ENCODE results near the gene WWOX.

WWOX gene

DNA sequence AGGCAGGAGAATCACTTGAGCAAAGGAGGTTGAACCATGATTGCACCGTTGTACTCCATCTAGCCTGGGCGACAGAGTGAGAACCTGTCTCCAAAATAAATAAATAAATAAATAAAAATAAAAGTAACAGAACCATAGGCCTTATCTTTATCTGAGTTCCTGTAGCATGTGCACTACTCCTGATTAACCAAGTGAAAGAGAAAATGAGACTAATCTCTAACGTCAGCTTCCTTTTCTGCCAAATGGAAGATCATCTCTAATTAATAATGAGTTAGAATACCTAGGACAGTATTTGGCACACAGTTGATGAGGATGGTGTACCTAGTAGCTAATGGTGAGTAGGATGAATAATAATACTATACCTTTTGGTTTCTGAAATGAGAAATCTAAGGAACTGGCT lies 520.4 kb downstream of the WWOX start:
- DNase-seq (ENCODE audit: low read depth) = no peak

DNA sequence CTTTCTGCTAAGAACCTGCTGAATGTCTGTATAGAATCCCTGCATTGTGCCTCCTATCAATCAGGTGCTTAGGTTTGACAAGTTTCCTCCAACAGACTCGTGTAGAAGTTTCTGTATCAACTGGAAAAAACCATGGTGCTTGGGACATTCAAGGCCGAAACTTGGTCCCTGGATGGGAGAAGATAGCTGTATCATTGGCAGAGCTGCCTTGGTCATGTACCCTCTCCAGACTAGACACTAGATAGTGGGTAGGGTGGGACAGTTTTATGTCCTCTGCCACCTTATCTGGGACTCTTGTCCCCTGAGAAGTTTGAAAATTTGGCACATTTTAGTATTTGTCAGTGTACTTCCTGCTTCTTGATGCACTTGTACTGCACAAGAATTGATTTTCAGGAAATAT lies 520.8 kb downstream of the WWOX start:
- no peak for DNase-seq (ENCODE audit: low read depth)

DNA sequence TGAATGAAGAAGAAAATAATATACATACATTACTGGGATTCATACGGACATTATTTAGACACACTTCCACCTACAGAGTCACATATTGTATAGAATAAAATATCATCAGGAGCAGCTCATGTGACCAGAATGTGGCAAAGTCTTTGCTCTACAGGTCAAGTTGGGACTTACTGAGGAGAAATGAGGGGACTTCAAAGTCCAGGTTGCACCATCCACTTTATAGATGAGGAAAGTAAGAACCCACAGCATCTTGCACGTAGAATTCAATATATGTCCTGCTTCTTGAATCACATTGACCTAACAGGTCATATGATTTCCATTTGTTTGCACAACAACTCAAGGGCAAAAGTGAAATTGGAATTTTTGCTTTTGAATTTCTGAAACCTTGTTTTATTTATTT lies 524.3 kb downstream of the WWOX start:
- DNase-seq (ENCODE audit: low read depth) = no peak

DNA sequence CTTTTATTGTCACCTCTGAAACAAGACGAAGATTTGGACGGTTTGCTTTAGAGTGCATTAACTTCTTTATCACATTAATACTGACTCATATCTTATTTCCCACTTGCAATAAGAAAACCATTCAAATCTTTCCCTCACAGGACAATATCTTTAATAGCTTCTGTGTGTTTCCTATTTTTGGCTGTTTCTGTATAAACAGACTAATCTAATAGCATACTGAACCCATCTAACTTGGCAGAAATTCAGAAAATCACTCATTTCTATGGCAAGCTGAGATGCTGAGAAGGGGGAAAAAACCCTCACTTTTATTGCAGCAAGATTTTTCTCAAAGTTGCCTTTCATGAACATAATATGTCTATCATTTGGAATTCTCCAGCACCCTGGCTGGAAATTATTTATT lies 524.9 kb downstream of the WWOX start:
- no peak for DNase-seq (ENCODE audit: low read depth)

DNA sequence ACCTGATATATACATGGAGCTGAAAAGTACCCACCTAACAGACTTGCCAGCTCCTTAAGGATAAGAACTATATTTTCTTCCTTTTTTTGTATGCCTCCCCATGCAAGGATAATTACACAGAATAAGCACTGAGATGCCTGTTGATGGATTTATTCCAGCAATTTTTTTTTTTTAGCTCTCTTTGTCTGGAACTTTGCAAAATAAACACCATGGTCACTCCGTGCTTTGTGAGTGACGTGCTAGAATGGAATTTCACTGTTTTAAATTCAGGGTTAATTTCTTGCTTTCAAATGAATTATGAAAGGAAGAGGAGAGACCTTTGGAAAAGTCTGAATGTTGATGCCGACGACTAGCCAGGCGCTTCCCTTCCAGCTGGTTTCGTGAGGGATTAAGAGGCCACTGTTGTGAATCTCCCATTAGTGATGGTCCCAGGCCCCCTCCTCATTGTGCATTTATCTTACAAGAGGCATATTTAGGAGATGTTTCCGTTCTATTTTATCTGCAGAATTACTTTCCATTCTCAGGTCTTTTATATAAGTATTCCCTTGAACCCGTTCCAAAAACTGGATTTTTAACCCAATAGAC lies 529.1 kb downstream of the WWOX start:
- no peak for DNase-seq (ENCODE audit: low read depth)

DNA sequence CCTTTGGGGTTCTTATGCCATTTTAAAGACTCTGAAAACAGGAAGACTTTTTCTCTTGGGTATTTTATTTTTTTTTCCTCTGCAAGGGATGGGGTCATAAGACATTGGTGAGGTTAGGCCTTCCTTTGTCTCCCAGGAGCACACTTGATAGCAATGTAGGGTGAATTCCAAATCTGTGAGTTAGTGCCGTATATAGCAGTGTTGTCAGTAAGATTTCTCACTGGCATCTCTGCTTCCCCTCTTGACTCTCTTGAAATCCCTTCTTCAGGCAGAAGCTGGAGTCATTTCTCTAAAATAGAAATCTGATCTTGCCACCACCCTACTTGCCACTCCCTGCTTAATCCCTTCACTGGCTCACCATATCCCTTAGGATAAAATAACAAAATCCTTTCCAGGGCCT lies 529.7 kb downstream of the WWOX start:
- DNase-seq (ENCODE audit: low read depth) = no peak

DNA sequence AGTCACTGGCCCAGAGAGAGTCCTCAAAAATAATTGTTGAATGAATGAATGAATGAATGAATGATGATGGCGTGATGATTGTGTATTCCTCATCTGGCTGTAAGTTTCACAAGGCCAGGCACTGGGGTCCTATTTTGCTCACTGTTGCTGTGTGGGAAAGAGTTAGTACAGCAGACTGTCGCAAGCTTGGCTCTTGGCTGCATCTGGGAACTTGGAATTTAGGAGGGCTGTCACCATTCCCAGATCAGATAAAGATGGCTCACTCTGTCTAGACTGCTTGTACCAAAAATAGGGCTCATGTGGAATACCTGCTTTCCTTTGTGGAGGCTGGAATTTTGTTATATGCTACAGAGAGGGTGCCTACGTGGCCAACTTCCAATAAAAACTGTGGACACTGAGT lies 530.6 kb downstream of the WWOX start:
- DNase-seq (ENCODE audit: low read depth) = no peak

DNA sequence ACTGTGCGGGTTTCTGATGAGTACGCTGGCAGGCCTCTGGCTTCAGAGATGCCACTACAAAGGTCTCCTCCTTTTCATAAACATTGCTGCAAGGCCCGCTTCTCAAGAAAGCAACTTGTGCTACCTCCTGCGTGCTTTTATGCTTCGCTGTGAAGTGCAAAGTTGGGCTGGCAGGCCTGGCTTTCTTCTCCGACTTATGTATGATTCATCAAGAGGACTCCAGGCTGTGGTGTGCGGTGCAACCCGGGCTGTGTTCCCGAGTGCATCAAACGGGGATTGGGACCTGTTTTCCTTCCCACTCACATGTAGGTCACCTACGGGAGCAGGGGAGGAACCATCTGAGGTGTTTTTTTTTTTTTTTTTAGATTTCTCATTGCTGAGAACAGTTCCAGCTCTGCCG lies 534.1 kb downstream of the WWOX start:
- no peak for DNase-seq (ENCODE audit: low read depth)

DNA sequence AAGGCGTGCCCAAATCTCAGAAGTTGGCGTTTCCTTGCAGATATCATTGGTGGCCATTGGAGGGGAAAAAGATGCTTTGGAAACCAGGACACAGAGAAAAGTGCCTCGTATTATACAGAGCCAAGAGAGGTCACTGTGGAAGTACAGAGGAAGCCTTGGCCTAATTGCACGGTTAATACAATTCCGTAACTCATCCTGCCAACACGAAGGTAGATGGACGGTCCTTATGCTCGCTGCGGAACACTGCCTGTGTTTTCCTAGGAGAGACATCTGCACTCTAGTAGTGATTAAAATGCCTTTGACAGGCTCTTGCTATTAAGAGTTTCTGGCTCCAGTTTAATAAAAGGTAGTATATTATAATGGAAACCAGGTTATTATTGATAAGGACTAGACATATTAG lies 536.4 kb downstream of the WWOX start:
- DNase-seq (ENCODE audit: low read depth) = no peak

DNA sequence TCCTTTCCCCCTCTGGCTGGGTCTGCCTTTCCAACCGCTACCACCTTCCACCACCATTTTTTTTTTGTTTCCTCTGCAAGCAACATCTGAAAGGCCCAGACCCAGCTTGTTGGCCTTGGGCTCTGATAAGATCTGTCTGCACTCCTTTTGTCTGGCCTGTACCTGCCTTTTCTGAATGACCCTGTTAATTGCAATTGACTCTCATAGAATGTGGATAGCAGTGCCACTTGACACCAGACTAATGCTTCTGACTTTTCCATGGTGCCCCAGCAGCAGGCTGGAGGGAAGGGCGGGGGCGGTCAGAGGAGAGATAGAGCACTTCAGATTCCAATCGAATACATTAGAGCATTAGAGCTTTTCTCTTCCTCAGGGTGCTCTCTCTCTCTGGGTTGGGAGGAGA lies 538.9 kb downstream of the WWOX start:
- DNase-seq (ENCODE audit: low read depth) = no peak

DNA sequence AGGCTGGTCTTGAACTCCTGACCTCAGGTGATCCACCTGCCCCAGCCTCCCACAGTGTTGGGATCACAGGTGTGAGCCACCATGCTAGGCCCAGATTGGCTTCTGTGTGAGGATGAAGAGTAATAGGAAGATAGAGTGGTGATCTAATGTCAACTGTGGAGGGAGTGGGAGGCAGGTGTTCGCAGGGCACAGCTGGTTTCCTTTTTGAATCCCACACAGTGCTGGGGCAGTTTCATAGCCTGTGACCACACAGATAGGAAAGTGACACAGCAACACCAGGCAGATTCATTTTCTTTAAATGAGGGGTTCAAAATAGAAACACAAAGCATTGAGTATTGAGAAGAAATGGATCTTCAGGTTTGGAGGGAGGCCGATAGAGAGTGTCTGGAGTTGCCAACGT lies 540.3 kb downstream of the WWOX start:
- DNase-seq (ENCODE audit: low read depth) = no peak

DNA sequence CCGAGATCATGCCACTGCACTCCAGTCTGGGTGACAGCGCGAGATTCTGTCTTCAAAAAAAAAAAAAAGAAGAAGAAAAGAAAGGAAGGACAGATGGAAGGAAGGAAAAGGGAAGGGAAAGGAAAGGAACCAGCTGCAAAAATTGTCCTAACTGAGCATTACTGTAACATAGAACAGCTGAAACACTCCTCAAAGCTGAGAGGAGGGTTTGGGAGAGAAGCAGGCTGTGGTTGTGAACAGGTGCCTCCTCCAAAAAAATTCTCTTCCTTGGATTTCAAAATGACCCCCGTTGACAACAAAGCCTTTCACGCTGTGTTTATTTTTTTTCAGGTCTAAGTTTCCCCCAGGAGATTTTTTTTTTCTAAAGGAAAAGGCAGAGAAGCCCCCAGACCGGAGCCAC lies 541.4 kb downstream of the WWOX start:
- no peak for DNase-seq (ENCODE audit: low read depth)

DNA sequence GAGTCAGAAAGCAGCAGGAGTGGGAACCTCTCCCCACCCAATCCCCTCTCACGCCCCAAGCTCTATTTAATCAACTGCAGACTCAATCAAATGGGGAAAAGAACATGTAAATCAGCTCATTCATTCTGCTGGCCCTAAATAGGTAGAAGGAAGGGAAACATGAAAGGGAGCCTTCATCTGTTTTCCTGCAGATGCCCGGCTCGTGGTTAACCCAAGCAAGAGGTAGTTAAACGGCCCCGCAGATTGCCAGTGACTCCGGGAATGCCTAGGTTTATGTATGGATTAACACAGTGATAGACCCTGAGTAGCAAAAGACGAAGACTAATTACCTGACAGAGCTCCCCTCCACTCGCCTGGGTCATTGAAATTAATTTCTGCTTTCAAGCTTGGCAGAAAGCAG lies 542.0 kb downstream of the WWOX start:
- no peak for DNase-seq (ENCODE audit: low read depth)

DNA sequence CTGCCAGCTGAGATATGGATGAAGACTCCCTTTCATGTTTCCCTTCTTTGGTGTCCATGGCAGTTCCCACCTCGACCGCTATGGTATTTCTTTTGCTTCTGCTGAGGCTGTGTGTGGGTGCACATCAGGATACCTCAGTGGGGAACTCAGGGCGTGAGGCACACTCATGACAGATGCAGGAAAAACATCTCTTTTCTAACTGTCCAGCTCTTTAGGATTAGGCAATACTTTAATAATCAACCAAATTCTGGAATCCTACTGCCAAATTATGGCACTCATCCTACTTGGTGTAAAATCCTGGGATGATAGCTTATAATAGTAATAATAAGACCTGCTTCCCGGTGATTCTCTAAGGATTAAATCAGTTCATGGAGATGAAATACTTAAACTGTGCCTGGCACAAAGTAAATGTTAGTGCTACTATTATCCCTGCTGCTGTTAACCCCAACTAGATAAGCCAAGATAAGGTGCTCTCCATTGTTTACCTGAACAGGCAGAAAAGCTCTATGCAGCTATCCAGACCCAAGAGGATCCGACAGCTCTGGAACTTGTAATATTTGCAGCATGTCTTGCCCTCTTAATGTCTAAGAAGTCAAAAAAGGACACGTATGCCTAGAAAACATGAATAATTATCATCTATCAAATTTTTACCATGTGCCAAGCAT lies 543.3 kb downstream of the WWOX start:
- no peak for DNase-seq (ENCODE audit: low read depth)

DNA sequence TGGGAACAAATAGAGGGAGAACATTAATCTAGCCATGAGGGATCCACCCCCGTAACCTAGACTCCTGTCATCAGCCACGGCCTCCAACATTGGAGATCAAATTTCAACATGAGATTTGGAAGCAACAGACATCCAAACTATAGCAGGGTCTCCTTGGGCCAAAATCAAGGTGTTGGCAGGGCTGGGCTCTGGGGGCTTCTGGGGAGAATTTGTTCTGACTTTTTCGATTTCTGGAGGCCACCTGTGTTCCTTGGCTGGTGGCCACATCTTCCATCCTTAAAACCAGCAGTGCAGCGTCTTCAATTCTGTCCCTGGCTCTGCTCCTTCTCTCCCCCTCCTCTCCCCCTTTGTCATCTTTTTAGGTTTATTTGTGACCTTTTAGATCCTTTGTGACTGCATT lies 546.2 kb downstream of the WWOX start:
- no peak for DNase-seq (ENCODE audit: low read depth)

DNA sequence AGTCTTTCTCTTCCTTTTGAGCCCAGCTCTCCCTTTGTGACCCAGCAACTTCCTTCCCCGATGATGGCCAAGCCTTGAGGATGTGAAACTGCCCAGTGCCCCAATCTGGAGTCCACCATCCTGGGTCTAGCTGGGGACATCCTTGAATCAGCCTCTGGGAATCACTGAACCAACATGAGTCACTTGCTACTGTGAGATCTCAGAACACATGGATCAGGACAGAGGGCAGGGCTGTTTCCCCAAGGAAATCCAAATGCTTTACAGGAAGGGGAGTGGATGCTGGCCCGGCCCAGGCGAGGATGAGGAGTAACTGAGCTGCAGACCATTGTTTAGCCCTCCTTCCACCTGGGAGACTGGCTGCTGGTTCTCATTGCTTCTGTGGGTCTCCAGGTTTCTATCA lies 547.6 kb downstream of the WWOX start:
- DNase-seq (ENCODE audit: low read depth) = no peak

DNA sequence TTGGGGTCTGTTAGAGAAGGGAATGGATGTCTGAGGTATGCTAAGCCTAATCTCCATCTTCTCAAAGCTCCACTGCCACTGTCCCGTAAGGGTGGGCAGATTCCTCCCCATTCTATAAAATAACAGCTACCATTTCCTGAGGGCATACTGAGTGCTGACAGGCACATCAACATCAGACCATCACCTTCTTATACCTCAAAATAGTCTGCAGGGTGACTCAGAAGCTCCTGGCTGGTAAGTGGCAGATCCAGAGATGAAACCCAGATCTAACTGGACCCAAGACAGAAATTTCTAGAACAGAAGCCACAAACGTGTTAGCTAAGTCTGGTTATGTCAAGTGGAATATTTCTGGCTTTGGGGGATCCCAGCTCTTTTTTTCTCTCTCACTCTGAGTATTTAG lies 548.0 kb downstream of the WWOX start:
- DNase-seq (ENCODE audit: low read depth) = no peak

DNA sequence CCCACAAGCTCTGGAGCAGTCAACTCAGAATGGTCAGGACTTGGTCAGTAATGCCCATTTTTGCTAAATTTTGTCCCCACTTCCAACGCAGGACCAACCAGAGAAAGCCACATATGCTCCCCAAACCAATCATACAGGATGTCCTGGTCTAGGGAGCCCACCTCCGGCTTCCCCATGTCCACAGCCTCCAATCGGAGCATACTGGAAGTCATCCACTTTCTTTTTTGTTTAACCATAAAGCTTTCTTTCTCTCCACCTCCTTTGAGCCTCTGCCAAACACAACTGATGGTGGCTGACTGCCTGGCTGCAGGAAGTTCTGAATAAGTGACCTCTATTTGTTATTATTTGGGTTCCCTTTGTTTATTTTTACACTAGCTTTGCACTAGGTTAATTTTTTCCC lies 549.1 kb downstream of the WWOX start:
- no peak for DNase-seq (ENCODE audit: low read depth)

DNA sequence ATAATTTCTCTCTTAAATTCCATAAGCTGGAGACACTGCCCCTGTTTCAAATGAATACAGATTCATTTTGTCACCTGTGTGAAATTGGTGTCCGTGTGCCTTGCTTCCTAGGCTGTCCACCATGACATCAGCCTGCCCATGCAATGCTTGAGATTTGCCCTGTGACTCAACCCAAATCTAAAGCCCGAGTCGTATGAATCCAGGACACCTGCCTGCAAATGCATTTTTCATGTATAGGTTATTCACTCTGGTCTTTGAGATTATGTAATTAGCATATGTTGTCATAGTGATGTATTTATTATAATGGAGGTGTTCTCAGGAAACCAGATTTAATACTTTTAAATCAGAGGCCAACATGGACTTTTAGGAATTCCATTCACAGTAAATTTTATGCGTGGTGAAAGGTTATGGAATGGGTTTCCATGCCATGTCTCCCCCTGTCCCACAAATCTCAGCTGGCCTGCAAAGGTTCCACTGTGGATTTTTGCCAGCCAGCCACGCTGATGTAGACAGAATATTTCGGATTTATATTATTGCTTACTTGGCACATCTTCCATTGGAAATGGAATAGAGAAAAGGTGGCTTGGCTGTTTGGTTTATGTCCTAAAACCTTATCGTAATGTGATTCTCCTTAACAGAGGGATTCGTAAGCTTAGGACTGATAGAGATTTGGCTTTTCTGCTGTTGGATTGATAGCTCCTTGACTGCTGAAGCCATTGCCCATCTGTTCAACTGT lies 551.1 kb downstream of the WWOX start:
- no peak for DNase-seq (ENCODE audit: low read depth)

DNA sequence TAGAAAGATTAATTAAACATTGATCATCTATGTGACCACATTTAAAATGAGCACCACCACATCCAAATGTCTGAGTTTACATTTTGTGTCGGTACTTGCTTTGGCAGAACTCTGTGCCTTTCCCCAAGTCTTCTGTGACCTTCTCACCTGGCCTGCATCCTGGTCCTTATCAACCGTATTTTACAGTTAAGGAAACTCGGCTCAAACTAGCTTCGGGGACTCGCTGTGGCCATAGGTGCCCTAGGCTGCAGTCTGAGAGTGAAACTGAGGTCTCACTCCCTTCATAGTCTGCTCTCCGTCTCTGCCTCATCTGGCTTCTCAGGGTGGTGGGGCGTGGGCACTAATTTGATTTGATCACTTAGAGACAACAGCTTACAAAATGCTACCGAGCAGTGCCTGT lies 555.5 kb downstream of the WWOX start:
- no peak for DNase-seq (ENCODE audit: low read depth)

DNA sequence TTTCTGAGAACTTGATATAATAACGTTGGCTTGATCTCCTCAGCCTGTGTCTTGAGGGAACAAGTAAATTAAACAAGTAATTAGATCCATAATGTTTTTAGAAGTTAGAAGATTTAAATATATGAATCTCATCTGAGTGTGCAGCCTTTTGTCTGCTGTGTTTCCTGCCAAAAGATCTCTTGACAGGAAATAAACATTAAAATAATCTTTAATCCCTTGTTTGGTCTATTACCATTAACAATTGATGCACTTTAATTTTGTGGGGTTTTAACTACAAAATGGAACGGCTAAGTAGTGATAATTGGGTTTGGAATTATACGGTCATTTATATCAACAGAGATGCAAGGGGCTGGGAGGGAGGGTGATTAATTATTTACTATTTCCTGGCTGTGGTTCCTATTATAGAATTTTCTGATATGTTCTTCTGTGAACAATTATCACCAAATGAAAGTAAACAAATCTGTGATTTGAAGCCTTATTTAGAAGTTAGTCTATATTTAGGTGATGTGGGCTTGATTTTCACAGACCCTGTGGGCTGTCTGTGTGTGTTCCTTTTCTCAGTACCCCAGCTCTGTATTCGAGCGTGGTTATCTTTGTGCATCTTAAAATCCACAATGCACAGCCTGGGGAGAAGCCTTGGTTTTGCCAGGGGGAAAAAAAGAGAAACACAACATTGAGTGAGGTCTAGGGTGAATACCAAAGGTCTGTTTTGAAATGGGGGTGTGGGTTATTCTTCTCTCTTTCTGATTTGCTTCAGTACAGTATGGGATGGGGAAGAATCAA lies 556.1 kb downstream of the WWOX start:
- no peak for DNase-seq (ENCODE audit: low read depth)

DNA sequence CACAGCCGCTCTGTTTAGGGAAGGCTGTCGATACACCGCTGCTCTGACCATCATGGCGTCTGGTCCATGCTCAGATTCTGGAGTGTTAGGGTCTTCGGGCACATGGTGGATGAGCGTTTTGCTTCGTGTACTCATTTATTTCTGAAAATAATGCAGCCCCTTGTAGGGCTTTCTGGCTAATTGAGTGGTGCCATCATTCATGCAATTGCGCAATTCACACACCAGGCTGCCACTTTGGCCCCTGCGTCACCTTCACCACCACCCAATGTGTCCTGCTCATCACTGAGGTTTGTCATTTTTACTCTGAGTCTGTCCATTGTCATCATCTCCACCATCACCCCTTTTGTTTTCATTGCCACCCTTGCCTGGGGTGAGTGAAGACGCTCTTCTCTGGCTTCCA lies 557.4 kb downstream of the WWOX start:
- DNase-seq (ENCODE audit: low read depth) = no peak

DNA sequence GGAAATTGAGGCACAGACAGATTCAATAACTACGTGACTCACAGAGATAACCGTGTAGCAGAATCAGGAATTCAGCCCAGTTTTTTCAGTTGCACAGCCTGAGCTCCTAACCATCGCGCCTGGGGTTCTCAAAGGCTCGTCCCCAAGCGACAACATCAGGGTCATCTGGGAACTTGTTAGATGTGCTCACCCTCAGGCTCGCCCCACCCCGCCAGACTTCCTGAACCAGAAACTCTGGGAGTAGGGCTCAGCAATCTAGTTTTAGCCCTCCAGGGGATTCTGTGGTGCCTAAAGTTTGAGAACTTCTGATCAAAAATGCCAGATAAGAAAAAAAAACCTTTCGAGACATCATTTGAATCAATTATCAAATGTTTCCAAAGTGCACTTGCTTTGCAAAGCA lies 559.8 kb downstream of the WWOX start:
- DNase-seq (ENCODE audit: low read depth) = no peak

Measured in activated T-helper 1 cell treated with Interleukin-2 at 50 U/mL for 16 hours (primary cell).